OCI-LY1 (cell line): ENCODE results near the gene KRT32.

ENCODE experiments used
- H2AFZ ChIP-seq: fragments of 200-600 bp; sonication (generic), shearing (Covaris generic); 2 replicates; pipeline ENCODE4 v1.6.0; 2014; ENCODE audit warnings: antibody characterized with exemption, mild to moderate bottlenecking, low read length
- H3F3A ChIP-seq: fragments of 200-600 bp; sonication (generic), shearing (Covaris generic); 2 replicates; pipeline ENCODE4 v1.6.0; 2014; ENCODE audit warnings: mild to moderate bottlenecking, antibody characterized with exemption, low read length, moderate library complexity; ENCODE audit not compliant: insufficient read depth
- H3K27ac ChIP-seq: fragments of 200-600 bp; sonication (generic); 2 replicates; pipeline ENCODE4 v1.5.1; 2014; ENCODE audit warnings: low read length, mixed run types, mild to moderate bottlenecking, low read depth; ENCODE audit not compliant: poor library complexity, severe bottlenecking
- H3K27me3 ChIP-seq: fragments of 200-600 bp; sonication (generic); 2 replicates; pipeline ENCODE4 v1.6.0; 2014; ENCODE audit warnings: antibody characterized with exemption, mild to moderate bottlenecking, low read length, moderate library complexity; ENCODE audit not compliant: insufficient read depth
- H3K36me3 ChIP-seq: fragments of 200-600 bp; sonication (generic); 2 replicates; pipeline ENCODE4 v1.6.1; 2014; ENCODE audit warnings: mild to moderate bottlenecking, antibody characterized with exemption, low read length, moderate library complexity, mixed read lengths; ENCODE audit not compliant: insufficient read depth
- H3K4me1 ChIP-seq: fragments of 200-600 bp; sonication (generic); 2 replicates; pipeline ENCODE4 v1.5.1; 2014; ENCODE audit warnings: mild to moderate bottlenecking, low read length, moderate library complexity; ENCODE audit not compliant: insufficient read depth, severe bottlenecking
- H3K4me2 ChIP-seq: fragments of 200-600 bp; sonication (generic), shearing (Covaris generic); 2 replicates; pipeline ENCODE4 v1.6.1; 2014; ENCODE audit warnings: low read length
- H3K4me3 ChIP-seq: fragments of 200-600 bp; sonication (generic); 2 replicates; pipeline ENCODE4 v1.5.1; 2014; ENCODE audit warnings: low read length, low read depth, mild to moderate bottlenecking, mixed read lengths; ENCODE audit not compliant: poor library complexity, severe bottlenecking
- H3K79me2 ChIP-seq: fragments of 200-600 bp; shearing (Covaris generic); 2 replicates; pipeline ENCODE4 v1.6.1; 2016; ENCODE audit warnings: mixed run types, low read length, mixed read lengths; ENCODE audit not compliant: insufficient read depth
- H3K9ac ChIP-seq: fragments of 200-600 bp; sonication (generic), shearing (Covaris generic); 2 replicates; pipeline ENCODE4 v1.6.1; 2014; ENCODE audit warnings: mild to moderate bottlenecking, low read length, mixed read lengths
- H3K9me2 ChIP-seq: fragments of 200-600 bp; sonication (generic), shearing (Covaris generic); 2 replicates; pipeline ENCODE4 v1.6.1; 2014; ENCODE audit warnings: low read depth, mild to moderate bottlenecking, low read length, mixed read lengths
- H3K9me3 ChIP-seq: fragments of 200-600 bp; shearing (Covaris generic); 2 replicates; pipeline ENCODE4 v1.6.1; 2014; ENCODE audit warnings: low read length, mixed read lengths
- H4K20me1 ChIP-seq: fragments of 200-600 bp; sonication (generic), shearing (Covaris generic); 2 replicates; pipeline ENCODE4 v1.6.0; 2016; ENCODE audit warnings: mild to moderate bottlenecking, low read length; ENCODE audit not compliant: insufficient read depth
- EZH2 ChIP-seq: fragments of 200-600 bp; sonication (generic), shearing (Covaris generic); IDR thresholded peaks from 2 replicates; pipeline ENCODE4 v1.8.0; 2017; ENCODE audit warnings: borderline replicate concordance, mixed run types, mild to moderate bottlenecking, antibody characterized with exemption, low read length, moderate library complexity, mixed read lengths
- TF ChIP-seq, protein P1 (sequence below): fragments of 200-600 bp; sonication (generic), shearing (Covaris generic); IDR thresholded peaks from 2 replicates; pipeline ENCODE4 v1.5.1; 2017; ENCODE audit warnings: mild to moderate bottlenecking, antibody characterized with exemption, low read length, moderate library complexity, mixed read lengths

KRT32 gene

DNA sequence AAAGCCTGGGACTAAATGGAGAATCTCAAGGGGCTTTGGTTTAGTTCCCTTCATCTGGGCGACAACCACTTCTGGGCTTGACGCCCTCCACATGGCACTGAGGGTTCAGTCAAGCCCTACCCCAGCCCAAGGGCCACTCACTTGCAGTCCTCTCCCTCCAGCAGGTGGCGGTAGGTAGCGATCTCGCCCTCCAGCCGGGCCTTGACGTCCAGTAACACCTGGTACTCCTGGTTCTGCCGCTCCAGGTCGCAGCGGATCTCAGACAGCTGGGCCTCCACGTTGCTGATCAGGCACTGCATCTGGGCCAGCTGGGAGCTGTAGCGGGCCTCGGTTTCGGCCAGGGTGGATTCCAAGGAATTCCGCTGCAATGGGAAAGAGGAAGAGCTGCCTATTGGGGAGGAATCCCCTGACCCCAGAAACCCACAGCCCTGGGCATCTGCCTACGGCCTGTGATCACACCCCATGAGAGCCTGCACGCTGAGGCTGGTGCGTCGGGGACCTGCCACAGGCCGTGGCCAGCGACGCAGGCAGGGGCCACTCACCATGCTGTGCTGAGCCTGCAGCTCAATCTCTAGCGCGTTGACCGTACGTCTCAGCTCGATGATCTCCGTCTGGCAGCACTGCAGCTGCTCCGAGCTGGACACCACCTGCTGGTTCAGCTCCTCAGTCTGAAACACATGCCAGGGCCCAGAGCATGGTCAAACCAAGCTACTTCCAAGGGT lies 19.8 kb upstream of the KRT32 start:
- Histone ChIP-seq H3F3A (no peaks in the 10 kb centered on the region), H3K79me2 (no peaks in the 10 kb centered on the region), H3K4me3 (no peak overlapping the region), H3K9ac (no peak overlapping the region), H3K27ac (no peak overlapping the region), H3K4me2 (no peak overlapping the region), H3K27me3 (0 out of 2 replicates have a peak, but pooled peaks cover 3% of the 10 kb centered on the region), H3K9me3 (no peaks in the 10 kb centered on the region), H3K9me2 (no peaks in the 10 kb centered on the region), H4K20me1 (no peaks in the 10 kb centered on the region), H3K36me3 (no peaks in the 10 kb centered on the region), H3K4me1 (no peaks in the 10 kb centered on the region), H2AFZ (no peak overlapping the region)
- no peak for TF ChIP-seq EZH2
- TF ChIP-seq, protein P1, sequence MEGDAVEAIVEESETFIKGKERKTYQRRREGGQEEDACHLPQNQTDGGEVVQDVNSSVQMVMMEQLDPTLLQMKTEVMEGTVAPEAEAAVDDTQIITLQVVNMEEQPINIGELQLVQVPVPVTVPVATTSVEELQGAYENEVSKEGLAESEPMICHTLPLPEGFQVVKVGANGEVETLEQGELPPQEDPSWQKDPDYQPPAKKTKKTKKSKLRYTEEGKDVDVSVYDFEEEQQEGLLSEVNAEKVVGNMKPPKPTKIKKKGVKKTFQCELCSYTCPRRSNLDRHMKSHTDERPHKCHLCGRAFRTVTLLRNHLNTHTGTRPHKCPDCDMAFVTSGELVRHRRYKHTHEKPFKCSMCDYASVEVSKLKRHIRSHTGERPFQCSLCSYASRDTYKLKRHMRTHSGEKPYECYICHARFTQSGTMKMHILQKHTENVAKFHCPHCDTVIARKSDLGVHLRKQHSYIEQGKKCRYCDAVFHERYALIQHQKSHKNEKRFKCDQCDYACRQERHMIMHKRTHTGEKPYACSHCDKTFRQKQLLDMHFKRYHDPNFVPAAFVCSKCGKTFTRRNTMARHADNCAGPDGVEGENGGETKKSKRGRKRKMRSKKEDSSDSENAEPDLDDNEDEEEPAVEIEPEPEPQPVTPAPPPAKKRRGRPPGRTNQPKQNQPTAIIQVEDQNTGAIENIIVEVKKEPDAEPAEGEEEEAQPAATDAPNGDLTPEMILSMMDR: peak; percentile 70

DNA sequence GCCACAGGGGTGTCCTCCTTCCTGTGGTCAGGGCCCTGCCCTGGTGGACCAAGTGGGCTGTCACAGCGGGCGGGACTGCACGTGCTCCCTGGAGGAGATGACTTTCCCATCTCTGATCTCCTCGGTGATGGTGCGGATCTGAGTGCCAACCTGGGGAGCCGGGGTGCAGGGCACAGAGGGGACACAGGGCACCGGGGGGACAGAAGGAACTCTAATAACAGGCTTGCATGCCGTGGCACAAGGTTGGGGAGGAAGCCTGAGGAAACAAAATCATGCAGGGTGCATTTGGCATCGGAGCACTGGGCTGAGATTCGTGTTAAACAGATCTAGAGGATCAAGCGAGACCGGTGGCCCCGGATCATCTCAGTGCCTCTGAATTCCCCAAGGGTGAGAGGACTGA lies 19.1 kb upstream of the KRT32 start:
- Histone ChIP-seq H3K9ac (no peak overlapping the region), H3K4me2 (no peak overlapping the region), H3K27ac (no peak overlapping the region), H3K4me3 (no peak overlapping the region), H2AFZ (no peak overlapping the region), H3K9me3 (no peaks in the 10 kb centered on the region), H3K36me3 (no peaks in the 10 kb centered on the region), H3F3A (no peaks in the 10 kb centered on the region), H4K20me1 (no peaks in the 10 kb centered on the region), H3K79me2 (no peaks in the 10 kb centered on the region), H3K9me2 (no peaks in the 10 kb centered on the region), H3K27me3 (0 out of 2 replicates have a peak, but pooled peaks cover 3% of the 10 kb centered on the region), H3K4me1 (no peaks in the 10 kb centered on the region)
- TF ChIP-seq, protein P1: no peak
- TF ChIP-seq EZH2: no peak

DNA sequence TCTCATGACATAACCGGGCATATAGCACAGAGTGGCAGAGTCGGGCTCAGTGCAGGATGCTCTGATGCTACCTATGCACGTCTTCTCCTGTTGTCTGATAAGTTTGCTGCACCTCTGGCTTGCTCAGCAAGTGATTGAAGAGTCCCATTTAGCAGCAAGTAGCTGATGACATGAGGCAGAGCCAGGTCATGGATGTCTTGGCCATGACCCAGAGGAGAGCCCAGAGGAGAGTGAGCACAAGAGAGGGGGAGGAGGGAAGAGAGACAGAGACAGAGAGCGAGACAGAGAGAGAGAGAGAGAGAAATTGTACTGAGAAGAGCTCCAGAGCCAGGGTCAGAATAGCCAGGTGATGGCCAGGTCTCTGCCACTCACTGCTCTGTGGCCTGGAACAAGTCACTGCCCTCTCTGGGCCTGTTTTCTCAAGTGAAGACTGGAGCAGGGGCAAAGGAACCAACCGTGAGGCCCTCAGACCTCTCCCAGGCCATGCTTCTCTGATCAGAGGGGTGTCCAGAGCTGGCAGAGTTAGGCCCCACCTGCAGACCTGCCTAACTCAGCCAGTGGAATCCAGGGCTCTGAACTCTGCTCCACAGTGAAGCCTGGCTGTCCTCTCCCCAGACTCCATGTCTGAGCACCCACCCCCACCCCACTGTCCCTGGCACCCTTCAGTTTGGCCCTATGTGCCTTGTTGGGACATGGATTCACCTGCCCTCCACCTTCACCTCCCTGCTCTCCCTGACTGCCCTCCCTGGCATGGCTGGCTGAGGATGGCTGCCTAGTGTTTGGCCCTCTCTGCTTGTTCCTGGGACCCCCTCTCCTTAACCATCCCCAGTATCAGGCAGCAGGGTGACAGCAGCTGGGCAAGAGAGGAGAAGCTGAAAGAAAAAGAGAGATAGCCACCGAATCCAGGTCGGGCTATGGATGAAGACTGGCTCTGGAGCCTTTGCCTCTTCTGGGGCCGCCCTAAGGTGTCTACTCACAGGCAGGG lies 18.0 kb upstream of the KRT32 start:
- TF ChIP-seq EZH2: no peak
- TF ChIP-seq, protein P1: no peak
- no peaks in the 10 kb centered on the region for H3K9me2 ChIP-seq
- H3K4me2 ChIP-seq: no peak overlapping the region
- 0 out of 2 replicates have a peak, but pooled peaks cover 3% of the 10 kb centered on the region for H3K27me3 ChIP-seq
- H3K9me3 ChIP-seq: no peaks in the 10 kb centered on the region
- no peaks in the 10 kb centered on the region for H3K4me1 ChIP-seq
- H2AFZ ChIP-seq: no peak overlapping the region
- no peak overlapping the region for H3K4me3 ChIP-seq
- H3F3A ChIP-seq: no peaks in the 10 kb centered on the region
- no peaks in the 10 kb centered on the region for H3K36me3 ChIP-seq
- no peak overlapping the region for H3K9ac ChIP-seq
- no peaks in the 10 kb centered on the region for H4K20me1 ChIP-seq
- H3K27ac ChIP-seq: no peak overlapping the region
- no peaks in the 10 kb centered on the region for H3K79me2 ChIP-seq
